HCT116 (cell line): ENCODE measurements around the gene SELENOM. TPM values are rescaled to one million over a fixed set of nuclear protein-coding genes. Genes with fewer than 3 reads are reported as not detected.

Source experiments
- ATAC-seq: fragments of 200-7000 bp; cut with Tn5 transposase; 2 replicates; pipeline ENCODE4 v1.9.1; 2020; ENCODE audit warnings: mild to moderate bottlenecking, moderate library complexity
- BruUV-seq: library from RNA; stranded (reverse); fragments of 400-500 nt; replicated peaks from 2 replicates; lab custom pipeline; 2021; lab: Mats Ljungman, UMichigan
- CTCF ChIA-PET: fragments of 300-600 bp; sonication (Branson Sonifier 250); formaldehyde crosslinking; loops from one replicate; lab custom pipeline; 2021; ENCODE audit warnings: antibody characterized with exemption; lab: Charles Lee
- POLR2A ChIA-PET: fragments of 300-600, 350-600 bp; sonication (Branson Sonifier 250); formaldehyde crosslinking; loops from one replicate; lab custom pipeline; 2021; ENCODE audit warnings: antibody characterized with exemption; lab: Charles Lee
- RAD21 ChIA-PET, 2 experiments: fragments of 300-600 bp; sonication (Branson Sonifier 250); formaldehyde crosslinking; loops; one replicate each; lab custom pipeline; 2023; ENCODE audit warnings: low total read pairs in 2 of 2; ENCODE audit not compliant: uncharacterized antibody in 2 of 2, unreplicated experiment in 2 of 2, low non-redundant PET in 1 of 2; lab: Charles Lee
- DNase-seq: peaks from one replicate; pipeline ENCODE4 v3.0.0-alpha.2; 2010; ENCODE audit warnings: low read depth, low spot score
- H2AFZ ChIP-seq: fragments of 200-600 bp; shearing (Covaris generic), sonication (generic); 2 replicates; pipeline ENCODE4 v1.6.1; 2017; ENCODE audit warnings: low read depth, mixed run types, mixed read lengths, antibody characterized with exemption, low read length; ENCODE audit not compliant: poor library complexity, severe bottlenecking
- H3K27ac ChIP-seq: 2 replicates; pipeline ENCODE4 v1.5.1; 2012; ENCODE audit warnings: low read depth, low read length
- H3K27me3 ChIP-seq: fragments of 200-600 bp; sonication (generic); 2 replicates; pipeline ENCODE4 v1.6.1; 2016; ENCODE audit warnings: mixed run types, low read length, mixed read lengths; ENCODE audit not compliant: insufficient read depth
- H3K36me3 ChIP-seq, 2 experiments: fragments of 200-500 bp in 1 of 2; fragments of 200-600 bp in 1 of 2; sonication (Bioruptor generic) in 1 of 2; sonication (generic) in 1 of 2; 2 replicates each; pipeline versions ENCODE4 v1.5.1 to v1.6.1; 2014 to 2016; ENCODE audit warnings: low read length in 2 of 2, inconsistent platforms in 1 of 2, mixed read lengths in 1 of 2, mixed run types in 1 of 2; ENCODE audit not compliant: insufficient read depth in 2 of 2, control insufficient read depth in 1 of 2
- H3K4me1 ChIP-seq, 2 experiments: fragments of 200-600 bp in 1 of 2; sonication (generic) in 1 of 2; 2 replicates each; pipeline versions ENCODE4 v1.5.1 to v1.6.1; 2012 to 2017; ENCODE audit warnings: low read length in 2 of 2, inconsistent platforms in 1 of 2, mild to moderate bottlenecking in 1 of 2, mixed read lengths in 1 of 2, mixed run types in 1 of 2, moderate library complexity in 1 of 2; ENCODE audit not compliant: insufficient read depth in 2 of 2, control insufficient read depth in 1 of 2
- H3K4me2 ChIP-seq: fragments of 200-600 bp; sonication (generic); 2 replicates; pipeline ENCODE4 v1.6.1; 2017; ENCODE audit warnings: mixed run types, low read length, mixed read lengths
- H3K4me3 ChIP-seq, 2 experiments: fragments of 200-600 bp in 1 of 2; sonication (generic) in 1 of 2; replicated peaks in 1 of 2; 2 replicates each; pipeline ENCODE4 v1.5.1; 2011 to 2016; ENCODE audit warnings: low read length in 2 of 2, control low read depth in 1 of 2, low read depth in 1 of 2, mild to moderate bottlenecking in 1 of 2, mixed read lengths in 1 of 2, mixed run types in 1 of 2
- H3K79me2 ChIP-seq: fragments of 200-600 bp; sonication (generic); 2 replicates; pipeline ENCODE4 v1.6.1; 2017; ENCODE audit warnings: mild to moderate bottlenecking, mixed run types, low read length, moderate library complexity, mixed read lengths; ENCODE audit not compliant: insufficient read depth
- H3K9ac ChIP-seq: fragments of 200-600 bp; sonication (generic); 2 replicates; pipeline ENCODE4 v1.6.1; 2016; ENCODE audit warnings: low read length, mixed read lengths
- H3K9me2 ChIP-seq: fragments of 200-600 bp; sonication (generic), shearing (Covaris generic); 2 replicates; pipeline ENCODE4 v1.6.1; 2017; ENCODE audit warnings: mixed run types, mild to moderate bottlenecking, moderate library complexity; ENCODE audit not compliant: insufficient read depth
- H3K9me3 ChIP-seq, 2 experiments: fragments of 200-500 bp in 1 of 2; fragments of 200-600 bp in 1 of 2; sonication (Bioruptor generic) in 1 of 2; sonication (generic) in 1 of 2; 2 replicates each; pipeline ENCODE4 v1.6.1; 2014 to 2017; ENCODE audit warnings: low read length in 2 of 2, mixed read lengths in 2 of 2, inconsistent platforms in 1 of 2, low read depth in 1 of 2, mild to moderate bottlenecking in 1 of 2, mixed run types in 1 of 2, moderate library complexity in 1 of 2; ENCODE audit not compliant: control insufficient read depth in 1 of 2, insufficient read depth in 1 of 2
- H4K20me1 ChIP-seq: fragments of 200-600 bp; sonication (generic), shearing (Covaris generic); 2 replicates; pipeline ENCODE4 v1.6.1; 2017; ENCODE audit warnings: mixed run types, mild to moderate bottlenecking, moderate library complexity; ENCODE audit not compliant: insufficient read depth
- CBX3 ChIP-seq: IDR thresholded peaks from 2 replicates; pipeline ENCODE4 v1.6.1; 2012; ENCODE audit warnings: low read depth
- CEBPB ChIP-seq: IDR thresholded peaks from 2 replicates; pipeline ENCODE4 v1.6.1; 2012; ENCODE audit warnings: low read depth
- ELF1 ChIP-seq: IDR thresholded peaks from 2 replicates; pipeline ENCODE4 v1.6.1; 2012; ENCODE audit warnings: low read depth, borderline replicate concordance
- FOSL1 ChIP-seq: IDR thresholded peaks from 2 replicates; pipeline ENCODE4 v1.6.1; 2012; ENCODE audit warnings: low read depth
- JUND ChIP-seq: IDR thresholded peaks from 2 replicates; pipeline ENCODE4 v1.6.1; 2012
- POLR2AphosphoS5 ChIP-seq: IDR thresholded peaks from 2 replicates; pipeline ENCODE4 v1.6.1; 2011; ENCODE audit warnings: mild to moderate bottlenecking, low read depth, low read length, moderate library complexity
- RAD21 ChIP-seq: IDR thresholded peaks from 2 replicates; pipeline ENCODE4 v1.6.1; 2012; ENCODE audit warnings: low read depth, mild to moderate bottlenecking
- SP1 ChIP-seq: IDR thresholded peaks from 2 replicates; pipeline ENCODE4 v1.6.1; 2012; ENCODE audit warnings: low read depth
- TCF7L2 ChIP-seq: IDR thresholded peaks from 2 replicates; pipeline ENCODE4 v1.7.0; 2011; ENCODE audit warnings: borderline replicate concordance, inconsistent platforms; ENCODE audit not compliant: insufficient read depth, insufficient read length; ENCODE audit errors: extremely low read depth
- YY1 ChIP-seq: IDR thresholded peaks from 2 replicates; pipeline ENCODE4 v1.6.1; 2011; ENCODE audit warnings: low read length, low read depth, moderate library complexity, mild to moderate bottlenecking; ENCODE audit not compliant: insufficient replicate concordance; ENCODE audit errors: extremely low read depth
- ZFX ChIP-seq: fragments of 450-650 bp; IDR thresholded peaks from 2 replicates; pipeline ENCODE4 v1.6.1; 2017
- ZNF274 ChIP-seq: fragments of 200-500 bp; sonication (Bioruptor generic); IDR thresholded peaks from 2 replicates; pipeline ENCODE4 v1.6.1; 2014; ENCODE audit warnings: mild to moderate bottlenecking, low read depth, low read length, inconsistent platforms
- intact Hi-C: fragments of 100-400 bp; cut with micrococcal nuclease; formaldehyde crosslinking; loops from 2 replicates; pipeline ENCODE4 v1.10.0; 2022
- total RNA-seq: library from RNA; stranded (reverse); gene quantifications from one replicate; pipeline ENCODE4 v1.2.1, GENCODE V29; 2021; ENCODE audit not compliant: unreplicated experiment
- TF ChIP-seq, protein P1 (sequence below): IDR thresholded peaks from 2 replicates; pipeline ENCODE4 v1.6.1; 2011; ENCODE audit warnings: mild to moderate bottlenecking, low read length, moderate library complexity; ENCODE audit not compliant: insufficient replicate concordance; ENCODE audit errors: extremely low read depth

SELENOM gene
- total RNA-seq, 1 experiment from 2014 or later = 65.6 TPM

DNA sequence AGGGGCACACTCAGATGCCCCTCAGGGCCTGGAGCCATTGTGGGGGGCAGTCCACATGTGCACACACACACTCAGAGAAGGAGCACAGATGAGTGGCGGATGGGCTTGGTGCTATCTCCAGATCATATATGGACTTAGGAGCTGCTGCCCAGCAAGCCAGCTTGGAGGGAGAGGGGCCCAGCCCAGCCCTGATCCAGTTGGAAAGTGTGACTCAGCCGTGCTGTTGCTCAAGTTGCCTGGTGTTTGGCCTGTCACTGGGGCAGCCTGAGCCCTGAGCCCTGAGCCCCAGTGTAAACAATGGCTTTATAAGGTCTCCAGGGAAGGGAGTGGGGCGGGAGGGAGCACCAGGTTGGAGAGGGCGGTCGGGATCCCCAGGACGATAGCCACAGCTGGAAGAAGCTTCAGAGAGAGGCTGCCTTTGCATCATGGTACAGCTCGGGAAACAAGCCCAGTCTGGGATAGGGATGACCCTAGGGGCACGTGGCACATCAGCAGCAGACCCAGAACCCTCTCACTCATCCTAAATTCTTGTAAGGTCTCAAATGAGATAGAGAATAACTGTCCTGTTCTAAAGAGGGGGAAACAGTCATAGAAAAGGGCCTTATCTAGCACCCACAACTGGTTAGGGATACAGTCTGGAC, 4.8 kb downstream of the SELENOM start:
- DNase-seq = no peak
- Histone ChIP-seq H4K20me1 (no peaks in the 10 kb centered on the region), H3K36me3 (peaks cover 13 to 34% of the 10 kb centered on the region in 2 experiments), H3K9ac (no peak overlapping the region), H2AFZ (no peak overlapping the region), H3K4me3 (no peak overlapping the region), H3K79me2 (no peaks in the 10 kb centered on the region; the same call in 1 of the 2 replicates), H3K9me2 (no peaks in the 10 kb centered on the region), H3K27me3 (no peaks in the 10 kb centered on the region), H3K4me1 (peaks cover 8 to 28% of the 10 kb centered on the region in 2 experiments; a peak in 3 of 4 replicates), H3K9me3 (no peaks in the 10 kb centered on the region), H3K27ac (peak overlapping the region; percentile 15; the same call in 1 of the 2 replicates), H3K4me2 (0 out of 2 replicates have a peak overlapping the region, but pooled peaks have one; percentile 7)
- no TSS peak for BruUV-seq
- ChIA-PET RAD21 (interaction anchor here in 1 of 2 experiments (0.7 kb wide), 1 partner anchor 10 kb away, joined by 3 read pairs; no protein-coding TSS in a partner anchor), POLR2A (interaction anchor here (0.8 kb wide), 1 partner anchor 9 kb away, joined by 3 read pairs; no protein-coding TSS in a partner anchor), CTCF (interaction anchor here (1.2 to 1.5 kb wide), 2 partner anchors 18 to 20 kb away, joined by 4 to 6 read pairs; no protein-coding TSS in a partner anchor)
- ATAC-seq = no peak
- TF ChIP-seq, protein P1, sequence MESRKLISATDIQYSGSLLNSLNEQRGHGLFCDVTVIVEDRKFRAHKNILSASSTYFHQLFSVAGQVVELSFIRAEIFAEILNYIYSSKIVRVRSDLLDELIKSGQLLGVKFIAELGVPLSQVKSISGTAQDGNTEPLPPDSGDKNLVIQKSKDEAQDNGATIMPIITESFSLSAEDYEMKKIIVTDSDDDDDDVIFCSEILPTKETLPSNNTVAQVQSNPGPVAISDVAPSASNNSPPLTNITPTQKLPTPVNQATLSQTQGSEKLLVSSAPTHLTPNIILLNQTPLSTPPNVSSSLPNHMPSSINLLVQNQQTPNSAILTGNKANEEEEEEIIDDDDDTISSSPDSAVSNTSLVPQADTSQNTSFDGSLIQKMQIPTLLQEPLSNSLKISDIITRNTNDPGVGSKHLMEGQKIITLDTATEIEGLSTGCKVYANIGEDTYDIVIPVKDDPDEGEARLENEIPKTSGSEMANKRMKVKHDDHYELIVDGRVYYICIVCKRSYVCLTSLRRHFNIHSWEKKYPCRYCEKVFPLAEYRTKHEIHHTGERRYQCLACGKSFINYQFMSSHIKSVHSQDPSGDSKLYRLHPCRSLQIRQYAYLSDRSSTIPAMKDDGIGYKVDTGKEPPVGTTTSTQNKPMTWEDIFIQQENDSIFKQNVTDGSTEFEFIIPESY = no peak
- TF ChIP-seq CBX3 (no peak), RAD21 (no peak), YY1 (no peak), ZFX (no peak), FOSL1 (peak; percentile 63), CEBPB (peak; percentile 77), ELF1 (no peak), POLR2AphosphoS5 (no peak), SP1 (no peak; the same call in 1 of the 2 replicates), ZNF274 (no peak), TCF7L2 (no peak), JUND (peak; percentile 56)
- intact Hi-C loops = no loop called here
